ENCODE data around the gene ABCA1.

The ABCA1 gene

GRCh38 chr9:104819033-104819432 is 108.9 kb downstream of the ABCA1 start:
- in situ Hi-C loops (cut with MboI; ENCODE audit: low pct_unique_long_range_greater_than_20kb, low sequenced_read_pairs): no loop called here
- no peak for DNase-seq

GRCh38 chr9:104817437-104817836 is 110.5 kb downstream of the ABCA1 start:
- in situ Hi-C loops (cut with MboI; ENCODE audit: low pct_unique_long_range_greater_than_20kb, low sequenced_read_pairs): no loop called here

GRCh38 chr9:104815851-104816565 is 111.9 kb downstream of the ABCA1 start:
- in situ Hi-C loops (cut with MboI; ENCODE audit: low pct_unique_long_range_greater_than_20kb, low sequenced_read_pairs): no loop called here
- no peak for DNase-seq

More at GRCh38 chr9:104817437-104817836, 110.5 kb downstream of the ABCA1 start:
- DNase-seq: no peak

- DNase-seq: no peak
- in situ Hi-C loops (cut with MboI; ENCODE audit: low pct_unique_long_range_greater_than_20kb, low sequenced_read_pairs): no loop called here
These were observed 117.3 kb downstream of the ABCA1 start for GRCh38 chr9:104810421-104811339.

GRCh38 chr9:104808035-104808614 is 119.8 kb downstream of the ABCA1 start:
- peak; percentile 36 for DNase-seq
- in situ Hi-C loops (cut with MboI; ENCODE audit: low pct_unique_long_range_greater_than_20kb, low sequenced_read_pairs): no loop called here

GRCh38 chr9:104805441-104805840 is 122.5 kb downstream of the ABCA1 start:
- in situ Hi-C loops (cut with MboI; ENCODE audit: low pct_unique_long_range_greater_than_20kb, low sequenced_read_pairs): no loop called here
- DNase-seq: no peak

- no peak for DNase-seq
These were observed 125.0 kb downstream of the ABCA1 start for GRCh38 chr9:104802906-104803305.

GRCh38 chr9:104802110-104802509 is 125.8 kb downstream of the ABCA1 start:
- no peak for DNase-seq
- in situ Hi-C loops (cut with MboI; ENCODE audit: low pct_unique_long_range_greater_than_20kb, low sequenced_read_pairs): no loop called here

More at GRCh38 chr9:104802906-104803305, 125.0 kb downstream of the ABCA1 start:
- in situ Hi-C loops (cut with MboI; ENCODE audit: low pct_unique_long_range_greater_than_20kb, low sequenced_read_pairs): no loop called here

- in situ Hi-C loops (cut with MboI; ENCODE audit: low pct_unique_long_range_greater_than_20kb, low sequenced_read_pairs): no loop called here
- no peak for DNase-seq
These were observed 127.7 kb downstream of the ABCA1 start for GRCh38 chr9:104800068-104800785.

- in situ Hi-C loops (cut with MboI; ENCODE audit: low pct_unique_long_range_greater_than_20kb, low sequenced_read_pairs): loop anchor here (25.0 kb wide), 1 partner anchor 614 kb away; no protein-coding TSS in a partner anchor
- DNase-seq: no peak
These were observed 129.6 kb downstream of the ABCA1 start for GRCh38 chr9:104798209-104798995.

GRCh38 chr9:104795857-104796256 is 132.1 kb downstream of the ABCA1 start:
- in situ Hi-C loops (cut with MboI; ENCODE audit: low pct_unique_long_range_greater_than_20kb, low sequenced_read_pairs): loop anchor here (25.0 kb wide), 1 partner anchor 616 kb away; no protein-coding TSS in a partner anchor
- no peak for DNase-seq

- no peak for DNase-seq
- in situ Hi-C loops (cut with MboI; ENCODE audit: low pct_unique_long_range_greater_than_20kb, low sequenced_read_pairs): loop anchor here (25.0 kb wide), 1 partner anchor 617 kb away; no protein-coding TSS in a partner anchor
These were observed 132.9 kb downstream of the ABCA1 start for GRCh38 chr9:104795082-104795481.

- in situ Hi-C loops (cut with MboI; ENCODE audit: low pct_unique_long_range_greater_than_20kb, low sequenced_read_pairs): loop anchor here (25.0 kb wide), 1 partner anchor 618 kb away; no protein-coding TSS in a partner anchor
- no peak for DNase-seq
These were observed 133.9 kb downstream of the ABCA1 start for GRCh38 chr9:104794070-104794469.

- in situ Hi-C loops (cut with MboI; ENCODE audit: low pct_unique_long_range_greater_than_20kb, low sequenced_read_pairs): loop anchor here (25.0 kb wide), 1 partner anchor 624 kb away; no protein-coding TSS in a partner anchor
- DNase-seq: no peak
These were observed 139.7 kb downstream of the ABCA1 start for GRCh38 chr9:104788251-104788650.

GRCh38 chr9:104787306-104788015 is 140.5 kb downstream of the ABCA1 start:
- in situ Hi-C loops (cut with MboI; ENCODE audit: low pct_unique_long_range_greater_than_20kb, low sequenced_read_pairs): loop anchor here (25.0 kb wide), 1 partner anchor 625 kb away; no protein-coding TSS in a partner anchor

GRCh38 chr9:104786293-104786692 is 141.7 kb downstream of the ABCA1 start:
- DNase-seq: no peak
- in situ Hi-C loops (cut with MboI; ENCODE audit: low pct_unique_long_range_greater_than_20kb, low sequenced_read_pairs): loop anchor here (25.0 kb wide), 1 partner anchor 626 kb away; no protein-coding TSS in a partner anchor

More at GRCh38 chr9:104787306-104788015, 140.5 kb downstream of the ABCA1 start:
- DNase-seq: no peak

GRCh38 chr9:104784098-104784497 is 143.9 kb downstream of the ABCA1 start:
- DNase-seq: peak; percentile 35
- in situ Hi-C loops (cut with MboI; ENCODE audit: low pct_unique_long_range_greater_than_20kb, low sequenced_read_pairs): loop anchor here (25.0 kb wide), 1 partner anchor 628 kb away; no protein-coding TSS in a partner anchor
